ENCODE data around the gene SYCP1.

- no peak for TF ChIP-seq CTCF (IDR thresholded peaks at IDR 0.05)
- TF ChIP-seq POLR2AphosphoS5 (IDR thresholded peaks at IDR 0.05) = no peak
These were observed 101.9 kb downstream of the SYCP1 start for GRCh38 chr1:114956570-114956969.
